ENCODE measurements around the gene CDKAL1.

GRCh38 chr6:20755631-20756030 is 221.4 kb downstream of the CDKAL1 start:
- TF ChIP-seq EP300 (IDR thresholded peaks at IDR 0.05; ENCODE audit: borderline replicate concordance in 1 of 2, control insufficient read depth in 1 of 2, low read depth in 2 of 2, low read length in 2 of 2) (no peak), HDAC2 (IDR thresholded peaks at IDR 0.05) (no peak), CTCF (IDR thresholded peaks at IDR 0.05 in 2 of 3, conservative IDR thresholded peaks at IDR 0.05 in 1 of 3; ENCODE audit: control insufficient read depth in 2 of 3, extremely low read depth in 1 of 3, insufficient read depth in 1 of 3, low read depth in 3 of 3, low read length in 3 of 3) (no peak), MYB (IDR thresholded peaks at IDR 0.05; ENCODE audit: borderline replicate concordance, low read depth, low read length) (no peak), POLR2A (IDR thresholded peaks at IDR 0.05; ENCODE audit: low read depth, low read length) (no peak), ELK1 (IDR thresholded peaks at IDR 0.05; ENCODE audit: low read depth, low read length) (no peak), CUX1 (IDR thresholded peaks at IDR 0.05; ENCODE audit: insufficient replicate concordance, low read depth, low read length) (no peak), ZNF274 (IDR thresholded peaks at IDR 0.05; ENCODE audit: insufficient read depth, insufficient read length) (no peak), ZNF24 (IDR thresholded peaks at IDR 0.05) (no peak)
